Measurements from ENCODE around the gene NPAS1. TPM values are rescaled to one million over a fixed set of nuclear protein-coding genes. Genes with fewer than 3 reads are reported as not detected.
"Not testable (repeated sequence)": the region's sequence is repeated elsewhere in the genome, so short reads cannot be mapped to it uniquely, and the experiment has no call there.

Gene NPAS1
- total RNA-seq, 1 experiment from 2014 or later: not detected

DNA sequence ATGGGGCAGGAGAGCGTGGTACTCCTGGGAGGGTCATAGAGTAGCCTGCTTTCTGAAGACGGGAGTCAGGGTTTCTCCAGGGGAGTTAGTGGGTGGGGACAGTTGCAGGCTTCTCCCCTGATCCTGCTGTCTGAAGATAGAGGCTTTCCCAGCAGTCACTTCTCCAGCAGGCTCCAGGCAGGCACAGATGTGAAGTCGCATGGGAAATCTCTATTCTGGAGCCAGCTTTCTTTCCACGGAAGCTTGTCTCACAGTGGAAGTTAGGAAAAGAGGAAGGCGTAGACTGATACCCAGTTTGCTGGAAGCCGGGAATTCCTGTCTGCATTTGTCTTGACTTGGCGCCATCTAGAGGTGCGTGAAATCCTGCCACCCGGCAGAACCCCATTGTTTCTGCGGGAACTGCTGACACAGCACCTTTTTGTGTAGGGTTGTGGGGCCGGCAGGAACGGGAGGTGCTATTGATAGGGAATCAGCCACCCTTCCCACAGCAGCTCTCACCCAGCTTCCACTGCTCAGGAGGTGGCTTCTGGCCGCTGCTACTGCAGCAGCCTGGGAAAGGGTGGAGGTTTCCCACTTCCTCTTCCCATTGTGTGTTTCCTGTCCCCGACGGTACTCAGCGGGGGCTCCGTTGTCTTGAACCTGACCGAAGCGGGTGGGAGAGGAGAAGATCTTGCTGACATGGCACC is 28.5 kb upstream of the NPAS1 start:
- DNase-seq (ENCODE audit: low read depth): peak; percentile 64

DNA sequence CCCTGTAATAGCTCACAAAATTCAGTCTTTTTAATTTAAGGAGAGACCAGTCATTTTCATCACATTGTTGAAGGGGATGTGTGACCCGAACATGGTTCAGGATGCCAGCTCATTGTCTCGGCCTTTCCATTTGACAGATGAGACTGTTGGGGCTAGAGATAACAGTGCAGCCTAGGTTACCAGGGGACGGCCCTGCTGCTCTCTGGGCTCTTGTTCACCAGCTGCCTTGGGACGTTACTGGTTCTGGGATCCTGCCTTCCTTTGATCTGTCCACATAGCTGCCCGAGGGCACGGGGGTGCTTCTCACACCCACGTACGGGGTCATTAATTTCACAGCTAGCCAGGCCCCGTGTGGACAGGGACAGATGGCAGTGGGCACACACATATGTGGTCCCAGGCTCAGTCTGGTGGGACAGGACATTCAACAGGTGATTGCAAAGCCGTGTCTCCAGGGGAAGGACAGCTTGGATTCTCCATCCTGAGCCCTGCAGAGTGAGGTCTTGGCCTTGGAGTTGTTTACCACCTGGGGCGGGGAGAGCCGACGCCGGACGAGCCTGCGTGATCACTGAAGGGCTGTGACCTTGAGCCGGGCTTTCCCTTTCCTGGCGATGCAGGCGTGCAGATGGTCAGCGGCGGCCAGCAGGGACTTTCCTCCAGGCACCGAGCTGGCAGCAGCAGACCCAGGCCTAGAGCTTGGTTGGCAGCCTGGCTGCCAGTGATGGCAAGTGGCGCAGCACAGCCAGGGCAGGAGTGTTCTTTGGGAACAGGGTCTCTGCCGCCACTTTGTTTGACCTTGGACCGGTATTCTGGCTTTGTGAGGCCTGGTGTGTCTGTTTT is 26.7 kb upstream of the NPAS1 start:
- no peak for DNase-seq (ENCODE audit: low read depth)

DNA sequence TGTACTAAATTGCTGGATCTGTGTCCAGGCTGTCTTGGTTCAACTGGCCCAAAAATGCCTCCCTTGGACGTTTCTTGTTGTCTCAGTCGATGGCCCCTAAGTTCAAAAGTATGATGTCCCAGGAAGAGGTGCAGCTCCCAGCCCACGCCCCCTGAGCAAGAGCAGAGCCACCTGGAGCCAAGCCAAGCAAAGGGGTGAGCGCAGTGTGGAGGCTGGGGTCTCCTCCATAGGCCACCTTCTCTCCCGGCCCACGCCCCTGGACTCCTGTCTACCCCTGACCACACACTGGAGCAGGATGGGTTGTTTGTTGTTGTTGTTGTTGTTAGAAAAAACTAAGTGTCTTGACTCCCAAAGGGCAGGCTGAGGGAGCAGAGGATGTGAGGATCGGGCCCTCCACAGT is 26.0 kb upstream of the NPAS1 start:
- no peak for DNase-seq (ENCODE audit: low read depth)

DNA sequence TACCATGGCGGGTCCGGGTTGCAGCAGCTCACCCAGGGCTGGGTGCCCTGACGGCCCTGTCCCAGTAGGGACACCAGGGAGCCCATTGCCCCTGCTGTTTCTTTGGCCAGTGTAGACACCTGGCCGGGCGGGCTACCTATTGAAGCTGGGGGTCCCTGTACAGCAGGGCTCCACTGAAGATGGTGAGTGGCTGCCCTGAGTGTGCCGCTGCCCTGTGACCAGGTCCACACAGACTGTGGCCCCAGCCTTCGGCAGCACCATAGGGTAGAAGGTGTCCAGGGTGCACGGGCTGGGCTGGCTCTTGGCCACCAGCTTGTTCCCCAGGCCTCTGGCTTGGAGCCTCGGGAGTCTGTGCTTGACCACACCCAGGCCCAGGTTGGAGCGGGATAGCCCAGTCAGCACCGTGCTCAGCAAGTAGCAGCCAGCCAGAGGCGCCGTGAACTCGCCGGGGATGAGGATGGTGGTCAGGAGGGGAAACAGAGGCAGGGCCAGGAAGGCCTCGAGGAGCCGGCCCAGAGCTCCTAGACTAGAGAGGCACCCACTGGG is 25.4 kb upstream of the NPAS1 start:
- no peak for DNase-seq (ENCODE audit: low read depth)

DNA sequence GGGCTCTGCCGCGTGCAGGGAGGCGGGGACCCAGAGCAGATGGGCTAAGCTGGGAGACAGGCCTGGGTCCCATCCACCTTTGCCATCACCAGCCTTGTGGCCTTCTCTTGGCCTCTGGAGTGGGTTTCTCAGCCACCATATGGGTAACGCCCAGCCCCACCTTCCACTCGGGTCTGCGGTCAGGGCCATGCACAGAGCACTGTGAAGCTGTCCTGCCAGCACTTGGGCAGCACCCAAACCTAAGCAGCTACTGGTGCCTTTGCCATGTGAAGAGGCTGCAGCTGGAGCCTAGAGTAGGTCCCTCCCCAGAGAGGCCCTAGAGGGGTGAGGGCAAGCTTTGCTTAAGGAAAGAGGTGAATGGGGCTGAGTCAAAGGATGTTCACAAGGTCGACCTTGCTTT is 24.1 kb upstream of the NPAS1 start:
- DNase-seq (ENCODE audit: low read depth): no peak

DNA sequence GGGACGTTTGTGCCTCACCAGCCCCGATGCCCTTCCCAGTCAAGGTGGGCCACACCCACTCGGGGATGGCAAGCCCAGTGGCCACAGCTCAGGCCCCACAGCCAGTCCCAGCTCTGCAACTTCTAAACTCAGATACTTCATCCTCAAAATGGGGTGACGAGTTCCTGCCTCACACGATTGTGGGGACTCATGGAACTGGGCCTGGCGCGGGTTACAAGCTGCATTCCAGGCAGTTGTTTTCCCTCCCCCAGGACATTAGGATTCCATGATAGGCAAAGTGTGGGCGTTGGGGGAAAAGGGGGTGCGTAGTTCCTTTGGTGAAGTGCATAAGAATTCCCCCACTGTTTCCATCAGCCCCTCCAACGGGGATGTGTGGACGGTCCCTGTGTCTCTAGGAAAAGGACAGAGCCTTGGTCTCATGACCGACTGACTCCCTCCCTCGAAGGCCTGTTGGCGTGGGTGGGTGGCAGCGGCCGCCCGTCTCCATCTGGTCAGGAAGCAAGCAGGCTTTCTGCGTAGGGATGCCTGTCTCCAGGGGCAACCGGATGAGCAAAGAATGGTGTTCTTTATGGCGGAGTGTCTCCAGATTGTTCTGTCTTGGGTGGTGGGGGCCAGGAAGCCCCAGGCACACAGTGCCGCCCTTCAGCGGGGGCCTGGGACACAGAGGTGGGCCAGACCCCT is 21.1 kb upstream of the NPAS1 start:
- DNase-seq (ENCODE audit: low read depth): no peak

DNA sequence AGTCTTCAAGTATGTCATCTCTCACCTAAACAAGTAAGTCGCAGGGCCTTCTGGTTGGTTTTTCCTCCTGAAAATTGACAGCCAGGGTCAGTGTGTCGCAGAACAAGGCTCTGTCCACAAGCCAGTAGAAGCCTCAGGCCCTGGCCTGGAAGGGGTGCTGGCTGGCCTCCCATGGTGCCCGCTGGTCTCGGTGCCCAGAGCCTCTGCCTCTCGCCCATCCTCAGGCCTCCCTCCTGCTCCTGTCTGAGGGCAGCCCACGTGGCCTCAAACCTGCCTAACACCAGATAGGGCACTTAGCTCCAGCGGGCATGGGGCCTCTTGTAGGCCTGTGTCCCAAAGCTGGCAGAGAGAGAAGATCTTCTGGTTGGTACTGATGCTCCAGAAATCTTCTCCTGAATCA is 20.3 kb upstream of the NPAS1 start:
- no peak for DNase-seq (ENCODE audit: low read depth)

DNA sequence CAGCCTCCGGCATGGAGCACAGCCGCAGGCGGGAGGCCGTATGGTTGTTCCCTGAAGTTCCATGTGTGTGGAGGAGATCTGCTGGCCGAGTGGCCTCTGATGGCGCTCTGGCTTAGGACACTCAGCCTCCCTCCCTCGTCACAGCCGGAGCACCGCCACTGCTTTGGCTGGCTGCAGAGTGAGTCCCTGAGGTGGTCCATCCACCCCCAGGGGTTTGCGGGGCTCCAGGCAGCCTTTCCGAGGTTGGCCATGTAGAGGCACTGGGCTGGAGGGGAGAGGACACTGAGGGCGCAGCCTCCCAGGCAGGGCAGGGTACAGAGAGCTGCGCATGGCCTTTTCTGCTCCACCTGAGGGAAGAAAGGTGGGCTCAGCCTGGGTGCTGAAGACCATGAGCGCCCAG is 19.8 kb upstream of the NPAS1 start:
- no peak for DNase-seq (ENCODE audit: low read depth)

DNA sequence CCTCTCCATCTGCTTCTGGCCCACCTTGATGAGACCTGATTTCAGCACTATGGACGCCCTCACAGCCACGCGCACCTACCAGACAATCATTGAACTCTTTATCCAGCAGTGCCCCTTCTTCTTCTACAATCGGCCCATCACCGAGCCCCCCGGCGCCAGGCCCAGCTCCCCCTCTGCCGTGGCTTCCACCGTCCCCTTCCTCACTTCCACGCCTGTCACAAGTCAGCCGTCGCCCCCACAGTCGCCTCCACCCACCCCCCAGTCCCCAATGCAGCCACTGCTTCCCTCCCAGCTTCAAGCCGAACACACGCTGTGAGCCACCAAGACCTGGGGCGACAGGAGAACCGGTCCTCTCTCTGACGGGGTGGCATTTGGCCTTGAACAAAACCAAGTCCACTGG is 19.3 kb upstream of the NPAS1 start:
- no peak for DNase-seq (ENCODE audit: low read depth)

DNA sequence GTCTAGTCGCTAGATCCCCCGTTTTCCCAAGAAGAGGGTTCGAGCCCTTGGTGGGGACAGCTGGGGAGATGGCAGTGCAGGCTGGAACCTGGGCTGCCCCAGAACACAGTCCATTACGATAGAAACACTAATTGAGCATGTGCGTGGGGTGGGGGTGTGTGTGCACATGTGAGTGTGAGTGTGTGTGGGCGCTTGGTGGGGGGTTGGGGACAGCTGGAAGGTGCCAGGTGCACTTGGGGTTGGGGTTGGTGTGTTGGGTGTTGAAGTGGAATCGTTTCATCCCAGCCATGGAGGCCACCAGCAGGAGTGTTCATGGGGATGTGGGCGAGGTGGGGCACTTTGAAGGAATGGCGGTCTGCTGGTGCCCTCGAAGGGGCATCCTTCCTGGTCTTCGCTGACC is 18.1 kb upstream of the NPAS1 start:
- DNase-seq (ENCODE audit: low read depth): no peak

DNA sequence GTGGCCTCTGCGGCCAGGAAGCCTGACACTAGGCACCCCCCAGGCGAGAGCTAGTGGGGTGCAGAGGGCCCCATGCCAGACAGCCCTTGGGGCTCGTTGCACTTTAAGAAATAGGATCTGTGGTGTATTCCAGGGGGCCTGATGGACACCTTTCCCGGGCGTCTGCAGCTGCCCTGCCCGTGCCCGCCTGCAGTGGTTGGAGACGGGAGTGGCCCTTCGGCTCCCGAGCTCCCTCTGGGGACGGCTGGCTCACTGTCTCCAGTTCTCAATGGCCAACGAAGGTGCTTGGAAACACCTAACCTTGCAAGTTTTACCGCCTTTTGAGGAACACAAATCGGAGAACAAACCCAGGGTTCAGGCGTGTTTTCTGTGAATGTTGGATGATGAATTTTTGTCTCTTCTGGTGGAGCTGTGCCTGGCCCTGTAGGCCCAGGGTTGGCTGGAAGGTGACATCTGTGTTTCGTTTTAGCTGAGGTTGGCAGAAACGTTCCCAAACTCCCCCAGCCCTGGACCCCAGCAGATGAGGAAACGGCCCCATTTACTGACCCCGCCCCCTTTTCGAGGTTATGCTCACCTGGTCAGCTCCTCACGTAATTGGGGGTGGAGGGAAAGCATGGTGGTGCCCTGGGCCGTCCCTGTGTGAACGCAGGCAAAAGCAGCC is 17.4 kb upstream of the NPAS1 start:
- no peak for DNase-seq (ENCODE audit: low read depth)

DNA sequence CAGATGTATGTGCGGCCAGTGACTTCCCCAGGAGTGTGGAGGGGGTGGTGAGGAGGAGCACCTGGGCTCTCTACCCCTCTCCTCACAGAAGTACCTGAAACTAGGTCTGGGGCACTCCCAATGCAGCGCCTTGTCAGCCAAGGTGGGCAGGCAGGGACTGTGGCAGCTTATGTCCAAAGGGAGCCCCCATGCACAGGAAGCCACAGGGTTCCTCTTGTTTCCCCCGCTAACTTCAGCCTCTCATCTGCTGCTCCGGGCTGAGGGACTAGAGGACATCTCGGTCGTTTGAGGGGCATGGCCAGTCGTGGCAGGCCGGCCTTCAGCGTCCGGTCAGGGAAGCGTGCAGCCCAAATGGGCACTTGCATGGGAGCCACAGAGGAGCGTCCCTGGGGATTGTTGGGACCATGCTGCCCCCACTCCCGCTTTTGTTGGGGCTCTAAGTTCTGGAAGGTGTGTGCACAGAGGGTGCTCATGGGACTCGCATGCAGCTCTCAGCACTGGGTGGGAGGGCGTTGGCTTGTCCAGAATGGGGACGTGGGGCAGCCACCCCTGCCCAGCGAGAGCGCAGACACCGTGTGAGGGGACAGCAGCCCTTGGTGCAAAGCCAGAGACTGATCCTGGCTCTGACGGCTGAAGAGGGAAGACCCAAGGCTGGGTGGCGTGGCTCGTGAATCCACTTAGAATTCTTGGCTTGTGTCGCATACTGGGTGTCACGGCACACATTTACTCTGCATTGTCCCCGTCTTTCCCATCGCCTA is 16.6 kb upstream of the NPAS1 start:
- DNase-seq (ENCODE audit: low read depth): no peak

DNA sequence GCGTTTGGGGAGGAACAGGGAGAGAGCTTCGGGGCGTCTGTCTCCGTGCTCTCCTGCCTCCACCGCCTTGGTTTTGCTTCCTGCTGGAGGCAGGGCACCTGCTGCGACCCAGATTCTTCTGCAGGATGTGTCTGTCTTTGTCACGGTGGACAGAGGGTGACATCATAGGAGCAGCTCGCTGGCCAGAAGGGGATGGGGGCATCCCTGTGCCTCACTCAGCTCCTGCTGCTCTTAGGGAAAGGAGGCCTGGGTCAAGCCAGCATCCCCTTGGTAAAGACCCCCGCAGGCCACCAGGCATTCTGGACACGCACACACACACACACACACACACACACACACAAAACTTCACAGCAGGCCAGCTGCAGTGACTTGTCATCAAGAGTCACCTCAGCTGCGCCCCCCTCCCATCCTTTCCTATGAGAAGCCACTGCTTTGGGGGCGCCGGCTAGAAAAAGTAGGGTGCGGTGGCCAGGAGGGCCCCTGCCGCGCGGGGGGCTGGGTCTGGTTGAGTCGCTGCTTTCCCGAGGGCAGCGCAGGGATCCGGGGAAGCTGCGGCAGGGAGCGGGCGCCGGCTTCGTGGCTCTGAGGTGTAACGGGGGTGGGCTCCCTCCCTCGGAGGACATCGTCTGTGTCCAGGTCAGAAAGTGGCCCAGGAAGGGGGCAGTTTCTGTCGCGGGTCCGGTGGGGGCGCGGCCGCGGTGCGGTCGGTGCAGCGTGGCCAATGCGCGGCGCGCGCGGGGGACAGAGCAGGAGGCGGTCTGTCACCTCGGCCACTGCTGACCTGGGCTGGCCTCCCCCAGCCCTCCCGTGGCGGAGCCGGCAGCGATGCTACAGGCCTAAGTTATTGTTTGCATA is 15.8 kb upstream of the NPAS1 start:
- DNase-seq (ENCODE audit: low read depth): no peak

DNA sequence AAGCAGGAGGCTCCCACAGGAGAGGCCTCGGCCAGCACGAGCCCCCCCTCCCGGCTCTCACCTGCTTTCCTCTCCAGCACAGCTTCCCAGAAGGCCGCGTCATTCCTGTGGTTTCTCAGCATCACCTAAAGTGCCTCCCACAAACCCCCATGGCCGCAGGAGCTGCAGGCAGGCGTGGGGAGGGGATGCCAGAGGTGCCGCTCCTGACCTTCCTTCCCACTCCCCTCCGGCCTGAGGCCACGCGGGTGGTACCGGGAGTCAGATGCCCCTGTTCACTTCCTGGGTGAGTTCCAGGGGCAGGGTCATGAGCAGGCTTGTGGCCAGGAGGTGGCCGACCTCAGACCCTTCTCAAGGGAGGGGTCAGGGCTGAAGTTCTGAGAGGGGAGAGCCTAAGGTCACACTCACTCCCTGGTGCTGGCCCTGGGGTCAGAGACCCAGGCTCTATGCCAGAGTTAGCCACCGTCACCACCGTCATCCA is 14.4 kb upstream of the NPAS1 start:
- no peak for DNase-seq (ENCODE audit: low read depth)

DNA sequence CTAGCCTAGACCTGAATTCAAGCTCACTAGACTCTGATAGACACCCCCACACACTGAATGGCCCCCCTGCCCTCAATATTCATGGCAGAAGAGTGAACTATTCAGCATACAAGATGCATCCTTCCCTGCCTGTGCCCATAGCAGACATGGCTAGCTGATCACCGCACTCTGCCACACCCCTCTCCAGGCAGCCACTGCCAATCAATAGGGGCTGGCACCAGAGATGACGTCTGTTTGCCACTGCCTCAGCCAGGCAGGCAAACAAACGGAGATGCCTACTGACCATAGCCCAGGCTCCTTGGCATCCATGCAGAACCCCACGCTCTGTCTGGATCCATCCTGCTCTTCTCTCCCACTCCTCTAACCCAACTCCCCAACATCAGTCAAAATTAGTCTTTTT is 13.8 kb upstream of the NPAS1 start:
- DNase-seq (ENCODE audit: low read depth): peak; percentile 48

DNA sequence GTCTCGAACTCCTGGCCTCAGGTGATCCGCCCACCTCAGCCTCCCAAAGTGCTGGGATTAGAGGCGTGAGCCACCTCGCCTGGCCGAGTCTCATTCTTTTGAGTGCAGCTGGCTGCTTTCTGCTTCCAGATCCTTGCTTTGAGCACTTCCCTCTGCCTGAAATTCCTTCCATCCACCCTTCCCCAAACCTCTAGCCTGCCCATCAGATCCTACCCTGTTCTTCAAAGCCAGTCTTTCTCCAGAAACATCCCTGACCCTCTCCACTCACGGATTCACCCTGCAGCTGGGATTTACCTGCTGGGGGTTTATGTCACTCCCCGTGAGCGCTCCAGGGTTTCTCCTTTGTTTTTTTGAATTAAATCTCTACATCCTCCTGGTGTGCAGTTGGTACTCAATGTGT is 13.1 kb upstream of the NPAS1 start:
- DNase-seq (ENCODE audit: low read depth): no peak

DNA sequence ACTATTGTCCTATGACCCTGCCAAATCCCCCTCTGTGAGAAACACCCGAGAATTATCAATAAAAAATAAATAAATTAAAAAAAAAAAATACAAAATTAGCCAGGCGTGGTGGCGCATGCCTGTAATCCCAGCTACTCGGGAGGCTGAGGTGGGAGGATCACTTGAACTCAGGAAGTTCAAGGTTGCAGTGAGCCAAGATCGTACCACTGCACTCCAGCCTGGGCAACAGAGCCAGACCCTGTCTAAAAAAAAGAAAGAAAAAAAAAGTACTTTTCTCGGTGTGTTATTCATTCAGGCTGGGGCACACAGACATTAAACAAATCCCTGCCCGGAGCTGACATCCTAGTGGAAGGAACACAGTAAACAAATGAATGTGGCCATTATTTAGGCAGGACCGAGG is 9.1 kb upstream of the NPAS1 start:
- DNase-seq (ENCODE audit: low read depth): not testable (repeated sequence)

DNA sequence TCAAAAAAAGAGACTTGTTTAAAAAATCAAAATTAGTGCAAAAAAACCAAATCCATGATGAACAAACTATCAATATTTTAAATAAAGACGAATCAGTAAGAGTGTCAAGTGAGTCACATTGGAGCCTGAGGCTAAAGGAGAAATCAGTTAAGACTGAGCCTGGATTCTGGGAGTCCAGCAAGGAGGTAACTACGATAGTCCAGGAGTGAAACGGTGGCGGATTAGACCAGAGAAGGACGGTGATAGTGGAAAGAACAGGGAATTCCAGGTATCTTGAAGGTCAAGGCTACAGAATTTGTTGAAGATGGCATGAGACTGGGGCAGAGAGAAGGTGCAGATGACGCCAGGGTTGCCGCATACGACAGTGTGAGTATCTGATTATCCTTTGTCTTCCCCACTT is 7.0 kb upstream of the NPAS1 start:
- DNase-seq (ENCODE audit: low read depth): no peak

DNA sequence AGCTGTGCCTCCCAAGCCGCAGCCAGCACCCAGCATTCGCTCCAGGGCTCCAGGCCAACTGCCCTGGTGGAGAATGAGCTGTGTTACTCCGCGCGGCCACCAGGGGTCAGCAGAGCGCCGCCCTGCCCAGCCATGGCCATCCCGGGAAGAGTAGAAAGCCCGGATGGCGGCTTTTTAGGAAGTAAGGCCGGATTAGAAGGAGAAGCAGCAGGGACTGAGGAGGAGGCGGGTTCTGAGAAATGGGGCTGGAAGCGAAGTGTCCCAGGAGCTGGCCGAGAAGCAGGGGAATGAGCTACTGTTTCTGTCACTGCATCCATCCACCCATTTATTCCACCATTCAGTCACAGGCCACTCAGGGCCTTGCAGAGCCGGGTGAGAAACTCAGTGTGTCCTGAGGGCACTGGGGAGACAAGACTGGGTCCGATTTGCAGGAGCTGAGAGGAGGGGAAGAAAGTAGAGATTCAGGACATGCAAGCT is 6.6 kb upstream of the NPAS1 start:
- DNase-seq (ENCODE audit: low read depth): peak; percentile 83

DNA sequence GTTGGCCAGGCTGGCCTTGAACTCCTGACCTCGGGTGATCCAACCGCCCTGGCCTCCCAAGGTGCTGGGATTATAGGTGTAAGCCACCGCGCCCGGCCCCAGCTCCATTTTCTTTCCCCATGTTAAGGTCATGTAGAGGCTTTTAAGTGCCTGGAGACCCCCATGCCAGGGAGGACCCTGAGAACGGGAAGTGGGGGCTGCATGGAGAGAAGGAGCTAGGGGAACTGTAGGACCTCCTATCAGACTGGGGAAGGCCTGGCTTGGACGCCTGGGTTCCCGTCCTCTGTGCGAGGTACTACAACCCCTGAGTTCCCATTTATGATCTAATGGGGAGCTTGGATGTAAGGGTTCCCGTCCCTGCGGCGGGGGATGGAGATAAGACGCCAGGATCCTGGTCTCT is 714 bp upstream of the NPAS1 start:
- no peak for DNase-seq (ENCODE audit: low read depth)

Data from HT1080 (cell line).